HG02970 (cell line): ENCODE results near the gene CNIH2.
A peak's percentile ranks its signal among the peaks of the same experiment; 100 is the strongest.

Experiments used
- ATAC-seq: cut with Tn5 transposase; IDR thresholded peaks from one replicate; pipeline ENCODE4 v1.9.1; 2021; ENCODE audit warnings: mild to moderate bottlenecking, moderate library complexity, moderate number of reproducible peaks; ENCODE audit not compliant: unreplicated experiment, low FRiP score

Gene CNIH2

GRCh38 chr11:66258473-66258893, 19.5 kb upstream of the CNIH2 start:
- ATAC-seq = no peak

DNA sequence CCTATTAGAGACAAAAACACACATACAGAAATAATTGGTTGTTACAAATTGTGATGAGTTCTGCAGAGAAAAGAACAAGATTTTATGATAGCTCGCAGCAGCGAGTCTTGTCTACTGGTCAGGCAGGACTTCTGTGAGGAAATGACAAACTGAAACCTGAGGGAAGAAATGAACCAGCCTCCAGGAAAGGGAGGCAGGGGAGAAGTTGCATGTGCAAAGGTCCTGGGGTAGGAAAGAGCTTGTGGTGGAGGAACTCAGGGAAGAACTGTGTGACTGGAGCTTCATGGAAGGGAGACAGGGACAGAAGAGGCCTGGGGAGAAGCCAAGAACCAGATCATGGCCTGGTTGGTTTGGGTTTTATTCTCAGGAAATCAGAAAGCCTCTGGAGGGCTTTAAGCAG, 18.8 kb upstream of the CNIH2 start:
- no peak for ATAC-seq

- no peak for ATAC-seq
These were observed 18.0 kb upstream of the CNIH2 start for GRCh38 chr11:66259956-66260355.

DNA sequence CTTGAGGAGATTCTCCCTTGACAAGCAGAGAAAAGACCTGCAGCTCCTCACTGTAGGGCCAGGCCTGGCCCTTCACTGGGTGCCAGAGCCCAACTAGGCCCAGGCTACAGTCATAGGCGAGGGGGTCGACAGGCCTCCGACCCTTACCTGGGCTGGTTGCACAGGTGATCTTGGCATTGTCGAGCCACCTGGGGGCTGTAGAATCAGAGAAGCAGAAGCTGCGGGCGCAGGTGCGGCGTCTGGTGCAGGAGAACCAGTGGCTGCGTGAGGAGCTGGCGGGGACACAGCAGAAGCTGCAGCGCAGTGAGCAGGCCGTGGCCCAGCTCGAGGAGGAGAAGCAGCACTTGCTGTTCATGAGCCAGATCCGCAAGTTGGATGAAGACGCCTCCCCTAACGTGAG, 16.4 kb upstream of the CNIH2 start:
- no peak for ATAC-seq

DNA sequence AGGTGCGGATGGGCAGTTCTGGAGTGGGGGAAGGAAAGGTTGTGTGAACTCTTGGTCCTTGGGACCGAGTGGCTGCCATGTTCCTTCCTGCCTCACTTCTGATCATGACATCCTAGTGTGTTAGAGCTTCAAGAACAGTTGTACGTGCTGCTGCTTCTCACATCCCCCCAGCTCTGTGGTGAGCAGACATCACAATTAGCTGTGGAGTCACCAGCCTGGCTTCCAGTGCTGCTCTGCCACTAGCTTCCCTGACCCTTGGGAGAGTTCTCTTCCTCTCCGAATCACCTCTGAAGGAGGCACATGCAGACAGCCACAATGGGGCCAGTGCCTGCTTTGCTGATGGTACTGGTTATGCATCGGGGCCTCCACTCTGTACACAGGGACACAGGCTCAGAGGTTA, 15.8 kb upstream of the CNIH2 start:
- no peak for ATAC-seq

DNA sequence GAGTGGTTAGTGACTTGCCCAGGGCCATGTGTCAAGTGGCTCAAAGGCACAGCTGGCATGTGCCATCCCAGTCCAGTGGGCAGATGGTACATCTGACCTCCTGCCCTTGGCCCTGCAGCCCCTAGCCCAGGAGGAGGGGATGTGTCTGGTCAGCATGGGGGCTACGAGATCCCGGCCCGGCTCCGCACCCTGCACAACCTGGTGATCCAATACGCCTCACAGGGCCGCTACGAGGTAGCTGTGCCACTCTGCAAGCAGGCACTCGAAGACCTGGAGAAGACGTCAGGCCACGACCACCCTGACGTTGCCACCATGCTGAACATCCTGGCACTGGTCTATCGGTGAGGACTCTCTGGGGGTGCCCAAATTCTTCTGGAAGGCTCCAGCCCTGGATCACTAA, 15.3 kb upstream of the CNIH2 start:
- no peak for ATAC-seq

- no peak for ATAC-seq
These were observed 14.7 kb upstream of the CNIH2 start for GRCh38 chr11:66263231-66263630.

DNA sequence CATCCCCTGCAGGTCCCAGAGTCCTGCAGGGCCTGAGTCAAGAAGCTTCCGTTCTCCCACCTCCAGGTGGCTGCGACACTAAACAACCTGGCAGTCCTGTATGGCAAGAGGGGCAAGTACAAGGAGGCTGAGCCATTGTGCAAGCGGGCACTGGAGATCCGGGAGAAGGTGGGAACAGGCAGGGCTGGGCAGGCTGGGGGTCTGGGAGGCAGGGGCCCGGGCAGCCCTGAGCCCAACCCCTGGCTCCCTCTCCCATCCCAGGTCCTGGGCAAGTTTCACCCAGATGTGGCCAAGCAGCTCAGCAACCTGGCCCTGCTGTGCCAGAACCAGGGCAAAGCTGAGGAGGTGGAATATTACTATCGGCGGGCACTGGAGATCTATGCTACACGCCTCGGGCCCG, 14.2 kb upstream of the CNIH2 start:
- ATAC-seq = no peak

DNA sequence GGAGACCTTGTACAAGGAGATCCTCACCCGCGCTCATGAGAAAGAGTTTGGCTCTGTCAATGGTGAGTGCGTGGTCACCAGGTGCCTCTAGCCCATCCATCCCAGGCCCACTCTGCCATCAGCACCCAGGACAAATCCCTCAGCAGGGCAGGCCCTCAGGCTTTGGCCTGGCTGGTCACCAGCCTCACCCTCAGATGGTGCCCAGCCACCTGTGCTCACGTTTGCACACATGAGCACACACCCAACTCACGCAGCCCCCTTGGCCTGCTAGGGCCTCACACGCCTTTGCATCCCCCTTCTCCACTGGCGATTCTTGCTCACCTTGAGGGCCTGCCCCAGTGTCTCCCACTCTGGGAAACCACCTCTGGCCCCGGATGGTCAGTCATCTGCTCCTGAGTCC, 13.6 kb upstream of the CNIH2 start:
- ATAC-seq = no peak

GRCh38 chr11:66264914-66265313, 13.1 kb upstream of the CNIH2 start:
- no peak for ATAC-seq

- ATAC-seq = no peak
These were observed 12.2 kb upstream of the CNIH2 start for GRCh38 chr11:66265531-66266377.

GRCh38 chr11:66266378-66267038, 11.5 kb upstream of the CNIH2 start:
- ATAC-seq = no peak

- ATAC-seq = no peak
These were observed 11.0 kb upstream of the CNIH2 start for GRCh38 chr11:66267039-66267378.

DNA sequence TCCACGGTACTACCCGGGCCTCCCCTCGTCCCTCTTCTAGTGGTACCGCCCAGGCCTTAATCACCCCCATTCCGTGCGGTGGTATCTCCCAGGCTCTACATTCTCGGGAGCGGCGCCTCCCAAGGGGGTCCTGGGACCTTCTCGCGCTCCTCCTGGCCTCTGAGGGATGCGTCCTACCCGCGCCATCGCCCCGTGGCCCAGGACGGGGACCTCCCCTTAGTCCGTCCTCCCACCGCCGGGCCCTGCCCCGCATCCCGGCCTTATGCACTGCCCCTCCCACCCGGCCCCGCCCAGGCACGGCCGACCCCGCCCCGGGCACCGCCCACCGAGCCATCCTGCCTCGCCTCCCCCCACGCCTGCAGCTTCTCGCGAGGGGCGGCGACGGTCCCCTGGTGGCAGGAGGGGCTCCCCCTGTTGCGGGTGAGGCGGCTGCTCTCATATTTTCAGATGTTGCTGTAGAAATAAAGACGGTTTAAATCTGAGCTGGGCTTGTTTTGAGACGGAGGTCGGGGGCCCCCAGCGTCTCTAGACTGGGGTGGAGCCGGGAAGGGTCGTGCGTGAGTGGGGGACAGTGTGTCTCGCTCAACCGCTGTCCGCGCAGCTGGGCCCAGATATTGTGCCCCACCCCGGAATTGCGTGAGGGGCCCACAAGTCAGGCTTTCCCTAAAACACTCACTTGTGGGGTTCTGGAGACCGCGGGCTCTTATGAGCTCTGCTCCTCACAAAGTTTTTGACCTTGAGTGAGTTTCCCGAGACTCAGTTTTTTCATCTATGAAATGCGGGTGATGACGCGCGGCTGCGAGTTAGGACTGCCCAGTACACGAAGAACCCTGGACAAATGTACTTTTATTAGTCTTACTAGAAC, 10.4 kb upstream of the CNIH2 start:
- ATAC-seq = peak; percentile 43

DNA sequence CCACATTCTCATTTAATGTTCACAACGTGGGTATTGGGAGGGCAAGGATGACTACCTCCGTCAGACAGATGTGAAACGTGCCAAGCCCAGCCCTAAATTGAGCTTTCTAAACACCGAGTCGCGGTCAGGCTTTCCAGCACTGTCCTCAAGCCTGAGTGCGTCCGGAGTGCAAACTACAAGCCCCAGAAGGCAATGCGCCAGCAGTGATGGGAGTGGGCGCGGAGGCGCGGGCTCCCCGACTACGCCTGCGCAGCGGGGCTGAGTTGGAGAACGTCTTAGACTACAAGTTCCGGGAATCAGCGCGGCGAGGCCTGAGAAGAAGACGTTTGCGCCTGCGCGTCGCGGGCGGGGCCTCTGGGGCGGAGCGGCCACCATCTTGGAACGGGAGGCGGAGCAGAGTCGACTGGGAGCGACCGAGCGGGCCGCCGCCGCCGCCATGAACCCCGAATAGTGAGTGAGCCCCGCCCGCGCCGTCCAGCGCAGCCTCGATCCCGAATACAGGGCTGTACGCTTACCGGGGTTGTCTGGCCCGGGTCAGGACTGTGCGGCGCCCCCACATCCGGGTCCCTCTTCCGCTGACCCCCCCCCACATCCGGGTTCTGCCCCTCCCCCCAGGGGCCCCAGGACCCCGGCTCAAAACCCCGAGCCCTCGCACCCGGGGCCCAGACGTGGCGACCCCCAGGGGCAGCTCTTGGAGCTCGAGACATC, 9.6 kb upstream of the CNIH2 start, which contains the start of gene RAB1B:
TSS of gene RAB1B (plus strand) at position 396 of the 708 bp plus-strand sequence. CDS start at position 437, 41 bp downstream.
- ATAC-seq = peak; percentile 85

DNA sequence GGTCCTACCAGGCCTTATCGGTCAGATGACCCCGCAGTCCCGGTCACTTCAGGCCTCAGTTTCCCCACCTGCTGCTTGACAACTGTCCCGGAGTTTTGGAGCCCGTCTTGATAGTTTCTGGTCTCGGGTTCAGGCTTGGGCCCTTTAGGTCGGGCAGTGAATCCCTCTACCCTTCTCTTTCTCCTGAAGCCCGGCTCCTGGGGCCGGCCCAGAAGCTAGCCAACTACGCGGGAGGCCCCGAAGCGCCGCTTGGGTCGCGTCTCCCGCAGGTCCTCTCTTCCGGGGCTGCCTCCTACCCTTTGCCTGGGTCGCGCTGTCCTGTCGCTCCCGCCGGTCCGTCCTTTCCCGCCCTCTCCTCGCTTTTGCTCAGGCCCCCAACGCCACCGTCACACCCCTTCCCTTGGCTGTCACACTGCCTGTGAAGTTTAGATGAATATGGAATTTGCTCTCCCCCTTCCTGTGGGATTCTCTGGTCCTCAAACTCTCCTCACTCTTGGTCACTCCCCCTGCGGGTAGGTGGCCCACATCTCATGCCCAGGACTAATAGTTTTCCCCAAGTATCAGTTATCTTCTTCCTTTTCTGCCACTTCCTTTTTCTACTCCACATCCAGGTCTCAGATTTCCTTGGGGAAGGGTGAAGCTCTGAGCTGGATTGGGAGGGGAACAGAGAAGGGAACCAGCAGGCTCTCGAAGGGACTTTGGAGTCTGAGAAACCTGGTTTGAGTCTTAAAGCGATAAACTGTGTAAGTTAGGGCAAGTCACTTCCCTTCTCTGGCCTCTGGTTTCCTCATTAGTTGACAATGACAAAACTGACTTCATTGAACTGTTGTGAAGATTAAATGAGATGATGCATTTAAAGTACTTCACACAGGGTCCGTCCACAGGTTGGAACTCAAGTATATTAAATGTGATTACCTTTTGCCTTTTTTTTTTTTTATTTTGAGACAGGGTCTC, 8.7 kb upstream of the CNIH2 start:
- ATAC-seq = no peak

DNA sequence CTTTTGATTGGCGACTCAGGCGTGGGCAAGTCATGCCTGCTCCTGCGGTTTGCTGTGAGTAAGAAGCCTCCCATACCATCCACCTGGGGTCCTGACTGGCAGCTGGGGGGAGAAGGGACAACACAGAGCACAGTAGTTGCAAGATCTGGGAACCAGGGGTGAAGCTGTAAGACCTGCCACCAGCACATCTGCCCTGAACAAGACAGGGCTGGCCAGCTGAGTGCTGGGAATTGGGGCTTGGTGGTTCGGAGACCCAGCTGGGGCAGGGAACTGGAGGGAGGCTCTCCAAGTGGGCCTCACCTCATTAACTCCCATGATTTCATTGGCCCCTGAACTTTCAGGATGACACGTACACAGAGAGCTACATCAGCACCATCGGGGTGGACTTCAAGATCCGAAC, 6.2 kb upstream of the CNIH2 start:
- no peak for ATAC-seq

DNA sequence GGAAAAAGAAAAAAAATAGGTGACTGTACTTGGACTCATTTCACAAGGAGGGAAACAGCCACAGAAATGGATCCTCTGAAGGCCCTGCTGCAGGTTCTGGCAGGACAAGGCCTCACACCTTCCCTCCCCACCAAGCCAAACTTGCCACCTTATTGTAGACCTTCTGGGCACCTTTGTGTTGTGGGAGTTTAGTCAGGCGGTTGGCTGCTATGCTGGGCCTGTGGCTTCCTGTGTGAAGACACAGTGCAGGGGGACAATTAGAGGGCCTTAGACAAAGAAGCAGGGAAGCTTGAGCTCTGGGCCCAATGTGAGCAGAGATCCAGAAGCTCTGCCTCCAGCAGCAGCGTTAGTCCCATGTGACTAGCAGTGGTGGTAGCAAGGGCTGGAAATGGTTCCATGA, 5.4 kb upstream of the CNIH2 start:
- no peak for ATAC-seq

- ATAC-seq = no peak
These were observed 3.8 kb upstream of the CNIH2 start for GRCh38 chr11:66274219-66274618.
